T1000 (cell line): ENCODE measurements around the gene WNT2B.
"Not testable (repeated sequence)": the region's sequence is repeated elsewhere in the genome, so short reads cannot be mapped to it uniquely, and the experiment has no call there.

Source experiments
- DNase-seq: peaks from one replicate; lab custom pipeline; 2025; ENCODE audit warnings: mixed read lengths; lab: John Stamatoyannopoulos, UW

The WNT2B gene

DNA sequence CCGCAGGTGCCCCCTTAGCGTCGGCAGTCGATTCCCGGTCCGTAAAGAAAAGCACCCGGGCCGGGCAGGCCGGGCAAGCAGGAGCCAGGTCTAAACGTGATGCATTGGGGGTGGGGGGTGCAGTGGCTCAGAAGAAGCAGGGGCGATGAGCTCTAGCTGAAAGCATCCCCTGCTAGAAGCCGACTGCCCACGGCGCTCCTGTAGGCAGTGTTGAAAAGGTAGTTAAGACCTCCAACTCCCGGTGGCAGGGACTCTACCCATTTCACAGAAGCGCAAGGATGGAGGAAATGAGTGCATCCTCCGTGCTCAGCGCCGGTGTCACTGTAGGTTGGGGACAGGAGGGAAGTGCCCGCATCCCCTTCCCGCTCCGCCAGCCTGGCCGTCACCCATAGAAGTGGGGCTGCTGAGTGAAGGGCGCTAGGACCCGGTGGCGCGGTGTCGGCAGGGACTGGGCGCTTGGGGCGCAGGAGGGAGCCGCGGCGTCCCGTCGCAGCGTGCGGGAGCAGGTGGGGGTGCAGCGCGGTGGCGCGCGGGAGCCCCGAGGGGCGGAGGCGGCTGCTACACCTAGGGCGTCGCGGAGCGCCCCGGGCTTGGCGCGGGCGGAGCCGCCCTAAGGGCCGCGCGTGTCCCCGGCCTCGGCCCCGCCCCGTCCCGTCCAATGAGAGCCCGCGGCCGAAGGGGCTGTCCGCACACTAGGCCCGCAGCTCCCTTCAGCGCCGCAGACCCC lies at the start of gene WNT2B:
WNT2B (plus strand) TSS at position 688 of the 727 bp plus-strand sequence. CDS start 298 bp downstream, outside the sequence.
- peak; percentile 26 for DNase-seq

GRCh38 chr1:112460615-112461014 lies 48.1 kb upstream of the WNT2B start:
- no peak for DNase-seq

GRCh38 chr1:112461200-112461871 lies 47.4 kb upstream of the WNT2B start:
- no peak for DNase-seq

DNA sequence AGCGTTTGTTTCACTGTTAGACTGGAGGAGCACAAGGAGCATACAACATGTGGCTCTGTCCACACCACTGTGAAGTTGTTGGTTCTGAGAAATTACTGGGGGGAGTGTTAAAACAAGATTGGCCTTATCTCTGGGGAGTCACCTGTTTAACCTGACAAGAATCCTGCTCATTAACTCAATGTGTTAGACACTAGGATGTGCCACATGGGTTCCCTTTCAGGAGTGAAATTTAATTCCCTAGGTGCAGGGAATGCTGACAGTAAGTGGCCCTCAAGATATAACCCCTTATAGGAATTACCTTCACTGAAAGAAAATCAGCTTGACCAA lies 45.8 kb upstream of the WNT2B start:
- DNase-seq = no peak

DNA sequence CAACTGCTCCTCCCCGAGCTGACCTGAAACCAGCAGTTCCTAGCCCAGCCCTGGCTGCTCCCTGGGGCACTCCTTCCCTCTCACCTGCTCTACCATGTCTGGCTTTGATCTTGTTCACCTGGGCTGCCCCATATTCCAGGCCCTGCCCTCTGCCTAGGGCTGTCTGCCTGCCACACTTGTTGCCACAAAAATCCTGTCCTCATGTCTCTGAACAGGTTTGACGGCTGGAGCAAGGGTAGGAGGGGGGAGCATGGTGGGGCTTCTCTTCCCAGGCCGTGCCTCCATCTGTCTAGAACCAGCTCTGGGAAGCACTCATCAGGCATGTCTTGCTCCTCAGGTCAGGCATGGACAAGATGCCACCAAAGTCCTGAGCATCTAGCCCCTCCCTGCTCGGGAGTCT lies 44.3 kb upstream of the WNT2B start:
- no peak for DNase-seq

DNA sequence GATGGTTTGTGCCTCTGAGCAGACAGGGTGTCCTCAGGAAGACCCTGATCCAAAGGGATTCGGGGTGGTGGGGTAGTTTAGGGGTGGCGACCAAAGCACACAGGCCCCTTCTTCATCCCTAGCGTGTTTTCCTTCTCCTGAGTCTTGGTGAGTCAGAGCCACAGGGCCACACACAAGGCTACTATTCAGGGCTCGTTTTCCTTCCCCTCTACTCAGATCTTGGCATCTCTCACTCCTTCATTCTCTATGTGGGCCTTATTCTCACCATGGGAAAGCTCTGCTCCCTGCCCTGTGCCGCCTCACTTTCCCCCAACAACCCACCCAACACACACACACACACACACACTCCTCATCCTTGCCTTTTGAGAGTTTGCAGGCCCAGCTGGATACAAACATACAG lies 43.6 kb upstream of the WNT2B start:
- DNase-seq = no peak

DNA sequence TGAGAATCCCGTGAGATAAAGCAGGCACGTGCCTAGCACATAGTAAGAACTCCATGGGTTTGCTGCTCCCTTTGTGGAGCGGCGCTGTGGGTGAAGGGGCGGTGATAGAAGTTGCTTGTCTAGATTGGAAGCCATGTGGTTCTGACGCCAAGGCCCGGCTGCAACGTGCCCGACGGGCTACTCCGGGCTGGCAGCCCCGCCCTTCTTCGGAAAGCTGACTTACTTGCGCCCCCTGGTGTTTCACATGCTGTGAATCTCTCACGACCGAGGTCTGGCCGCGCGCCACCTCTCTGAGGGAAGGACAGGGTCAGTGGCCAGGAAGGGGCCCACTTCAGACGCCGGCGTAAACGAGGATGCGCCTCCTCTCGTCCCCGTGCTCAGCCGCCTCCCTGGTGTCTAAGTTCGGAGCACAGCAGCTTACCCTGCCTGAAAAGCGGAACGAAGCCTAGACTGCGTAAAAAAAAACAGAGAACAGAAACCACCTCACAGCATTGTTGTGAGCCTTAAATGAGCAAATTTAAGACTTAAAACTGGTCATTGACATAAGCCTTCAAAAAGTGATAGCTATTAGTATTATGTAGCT lies 42.6 kb upstream of the WNT2B start:
- peak; percentile 87 for DNase-seq

DNA sequence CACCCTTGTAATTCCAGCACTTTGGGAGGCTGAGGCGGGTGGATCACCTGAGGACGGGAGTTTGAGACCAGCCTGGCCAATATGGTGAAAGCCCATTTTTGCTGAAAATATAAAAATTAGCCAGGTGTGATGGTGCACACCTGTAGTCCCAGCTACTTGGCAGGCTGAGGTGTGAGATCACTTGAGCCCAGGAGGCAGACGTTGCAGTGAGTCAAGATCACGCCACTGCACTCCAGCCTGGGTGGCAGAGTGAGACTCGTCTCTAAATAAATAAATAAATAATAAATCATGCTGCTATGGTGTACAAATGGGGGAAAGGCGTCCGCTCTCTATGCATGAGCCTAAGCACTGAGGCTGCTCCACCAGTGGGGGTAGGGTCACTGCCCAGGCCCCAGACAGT lies 38.4 kb upstream of the WNT2B start:
- DNase-seq = not testable (repeated sequence)

GRCh38 chr1:112470966-112471365 lies 37.8 kb upstream of the WNT2B start:
- DNase-seq = no peak

GRCh38 chr1:112472142-112472541 lies 36.6 kb upstream of the WNT2B start:
- DNase-seq = no peak

DNA sequence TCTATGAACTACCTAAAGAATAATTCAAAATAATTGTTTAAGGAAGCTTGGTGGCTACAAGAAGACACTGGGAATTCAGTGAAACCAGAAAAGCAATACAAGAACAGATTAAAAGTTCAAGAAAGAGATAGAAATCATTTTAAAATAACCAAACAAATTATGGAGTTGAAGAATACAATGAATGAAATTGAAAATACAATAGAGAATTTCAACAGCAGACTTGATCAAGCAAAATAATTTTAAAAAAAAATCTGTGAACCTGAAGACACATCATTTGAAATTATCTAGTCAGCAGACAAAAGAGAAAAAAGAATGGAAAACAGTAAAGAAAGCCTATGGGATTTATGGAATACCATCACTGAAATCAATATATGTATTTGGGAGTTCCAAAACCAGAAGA lies 31.2 kb upstream of the WNT2B start:
- DNase-seq = no peak

GRCh38 chr1:112478314-112478713 lies 30.5 kb upstream of the WNT2B start:
- DNase-seq = no peak

- not testable (repeated sequence) for DNase-seq
Observed at GRCh38 chr1:112486063-112486462, 22.7 kb upstream of the WNT2B start.

- not testable (repeated sequence) for DNase-seq
Observed at GRCh38 chr1:112487686-112488085, 21.1 kb upstream of the WNT2B start.

DNA sequence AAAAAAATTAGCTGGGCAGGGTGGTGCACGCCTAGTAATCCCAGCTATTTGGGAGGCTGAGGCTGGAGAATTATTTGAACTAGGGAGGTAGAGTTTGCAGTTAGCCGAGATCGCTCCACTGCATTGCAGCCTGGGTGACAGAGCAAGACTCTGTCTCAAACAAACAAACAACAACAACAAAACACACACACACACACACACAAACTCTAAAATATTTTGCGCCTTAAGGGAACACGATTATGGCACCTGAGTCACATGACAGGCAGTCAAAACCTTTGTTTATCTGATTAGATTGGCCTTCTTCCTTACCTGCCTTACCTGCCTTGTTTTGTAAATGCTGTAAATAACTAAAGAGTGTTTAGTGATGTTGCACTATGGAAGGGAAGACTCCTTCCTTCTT lies 20.6 kb upstream of the WNT2B start:
- DNase-seq = no peak

DNA sequence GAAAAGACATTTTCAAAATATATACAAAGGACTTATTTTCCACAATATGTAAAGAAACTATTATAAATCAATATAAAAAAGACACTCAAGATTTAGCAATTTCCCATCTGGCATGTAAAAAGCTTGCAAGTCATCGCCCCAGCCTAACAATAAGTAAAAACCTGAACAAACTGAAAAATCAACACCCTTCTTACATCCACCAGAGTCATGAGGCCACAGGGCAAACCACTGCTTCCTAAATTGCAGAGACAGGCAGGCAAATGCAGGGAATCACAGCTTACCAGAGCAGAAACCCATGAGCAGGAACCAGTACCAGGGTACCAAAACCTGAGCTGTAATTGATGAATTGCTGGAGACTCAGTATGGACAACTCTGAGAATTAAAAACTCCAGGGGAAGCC lies 16.7 kb upstream of the WNT2B start:
- no peak for DNase-seq

DNA sequence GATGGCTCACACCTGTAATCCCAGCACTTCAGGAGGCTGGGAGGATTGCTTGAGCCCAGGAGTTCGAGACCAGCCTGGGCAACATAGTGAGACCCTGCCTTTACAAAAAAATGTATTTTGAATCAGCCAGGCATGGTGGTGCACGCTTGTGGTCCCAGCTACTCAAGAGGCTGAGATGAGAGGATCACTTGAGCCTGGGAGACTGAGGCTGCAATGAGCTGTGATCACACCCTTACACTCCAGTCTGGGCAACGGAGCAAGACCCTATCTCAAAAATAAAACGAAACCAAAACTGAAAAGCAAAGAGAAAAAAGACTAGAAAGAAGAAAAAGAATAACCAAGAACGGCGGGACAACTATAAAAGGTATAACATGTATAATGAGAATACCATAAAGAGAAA lies 15.4 kb upstream of the WNT2B start:
- DNase-seq = no peak

GRCh38 chr1:112496290-112496689 lies 12.5 kb upstream of the WNT2B start:
- no peak for DNase-seq

DNA sequence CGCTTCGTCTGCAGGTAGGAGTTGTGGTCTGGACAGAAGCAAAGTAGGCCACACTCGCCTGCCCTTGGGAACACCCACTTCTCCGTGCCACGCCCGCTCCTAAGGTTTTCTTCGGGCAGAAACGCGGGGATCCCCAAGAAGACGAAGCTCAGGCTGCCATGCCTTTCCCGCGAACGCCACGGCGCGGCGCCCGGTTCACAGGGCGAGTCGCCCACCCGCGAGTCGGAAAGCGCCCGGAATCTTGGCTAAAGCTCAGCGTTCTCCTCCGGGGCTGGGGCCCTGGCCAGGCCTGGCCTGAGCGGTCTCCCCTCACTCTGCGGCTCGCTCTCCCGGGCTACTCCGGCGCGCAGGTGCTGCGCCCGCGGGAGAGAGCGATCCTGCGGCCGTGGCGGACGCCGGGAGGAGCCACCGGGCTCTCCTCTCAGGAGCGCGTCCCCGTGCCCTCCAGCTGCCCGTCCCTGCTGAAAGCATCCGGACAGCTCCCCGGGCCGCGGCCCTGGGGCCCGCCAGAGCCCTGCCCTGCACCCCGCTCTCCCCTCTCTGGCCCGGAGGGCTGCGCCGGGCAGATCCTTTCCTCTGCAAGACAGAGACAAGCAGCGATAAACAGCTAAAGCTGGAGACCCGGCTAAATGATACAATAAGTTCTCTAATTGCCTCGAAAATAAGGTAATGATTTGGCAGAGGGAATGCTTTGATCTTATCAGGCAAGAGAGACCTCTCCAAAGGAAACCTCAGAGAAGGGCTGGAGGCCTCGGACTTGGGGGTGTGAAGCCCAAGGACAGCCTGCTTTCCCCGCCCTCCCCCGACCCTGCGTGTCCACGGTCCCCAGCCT lies 6.7 kb upstream of the WNT2B start:
- DNase-seq = peak; percentile 68

GRCh38 chr1:112502826-112503225 lies 5.9 kb upstream of the WNT2B start:
- no peak for DNase-seq

DNA sequence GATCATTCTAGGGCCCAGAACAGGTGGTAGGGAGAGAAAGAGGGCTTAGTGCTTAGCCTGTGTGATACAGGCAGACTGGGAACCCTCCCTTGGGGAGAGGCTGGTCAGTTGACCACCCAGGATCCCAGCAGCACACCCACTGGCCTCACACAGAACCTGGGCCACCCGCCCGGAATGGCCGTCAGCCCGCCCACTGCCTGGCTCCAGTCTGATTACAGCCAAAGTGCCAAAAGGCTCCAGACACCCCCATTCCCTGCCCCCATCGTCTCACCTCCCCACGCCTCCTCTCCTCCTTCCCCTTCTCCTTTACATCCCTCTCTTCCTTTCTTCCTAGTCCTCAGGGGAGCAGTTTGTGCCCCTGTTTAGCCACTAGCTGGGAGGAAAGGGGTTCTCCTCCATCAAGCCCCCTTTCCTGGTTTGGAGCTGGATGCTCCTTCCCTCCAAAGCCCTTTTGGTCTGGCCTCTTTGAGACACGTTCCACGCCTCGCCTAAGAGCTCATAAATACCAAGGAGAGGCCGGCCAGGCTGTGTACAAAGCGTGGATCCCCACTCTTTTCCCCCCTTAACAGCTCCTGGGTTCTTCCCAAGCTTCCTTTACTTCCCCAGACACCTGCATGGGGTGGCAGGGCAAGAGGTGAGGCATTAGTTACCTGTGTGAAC lies 4.6 kb upstream of the WNT2B start:
- no peak for DNase-seq
